Measurements from ENCODE around the gene ZNF354B. TPM values are rescaled to one million over a fixed set of nuclear protein-coding genes. Genes with fewer than 3 reads are reported as not detected.

Gene ZNF354B
- total and polyA plus RNA-seq, 2 of the 13 experiments (the other 11 are each of a cell fraction or from before 2014, with no cell fraction given) = 7.8 to 10.3 TPM

GRCh38 chr5:178895615-178896571 lies 36.1 kb downstream of the ZNF354B start, which contains the start of gene ZFP2 (continued):
- no peak for TF ChIP-seq ZHX1 (CRISPR knock-in tag; IDR thresholded peaks at IDR 0.05; ENCODE audit: low read depth)
- TF ChIP-seq ZSCAN25 (CRISPR knock-in tag; IDR thresholded peaks at IDR 0.05) = no peak
- peak; percentile 90 for TF ChIP-seq ZFX (CRISPR knock-in tag; IDR thresholded peaks at IDR 0.05; ENCODE audit: low read depth)
- TF ChIP-seq NPAS2 (CRISPR knock-in tag; IDR thresholded peaks at IDR 0.05; ENCODE audit: borderline replicate concordance) = no peak
- TF ChIP-seq KAT2B (IDR thresholded peaks at IDR 0.05; ENCODE audit: borderline replicate concordance, low read depth, low read length) = no peak
- TF ChIP-seq SCMH1 (CRISPR knock-in tag; IDR thresholded peaks at IDR 0.05; ENCODE audit: borderline replicate concordance) = no peak
- TF ChIP-seq TEAD3 (CRISPR knock-in tag; optimal IDR thresholded peaks at IDR 0.05; ENCODE audit: borderline replicate concordance) = no peak
- no peak for TF ChIP-seq ZNF720 (CRISPR knock-in tag; IDR thresholded peaks at IDR 0.05)
- TF ChIP-seq HES4 (CRISPR knock-in tag; IDR thresholded peaks at IDR 0.05; ENCODE audit: borderline replicate concordance) = no peak
- TF ChIP-seq ZNF713 (CRISPR knock-in tag; IDR thresholded peaks at IDR 0.05) = no peak
- TF ChIP-seq, protein P1, sequence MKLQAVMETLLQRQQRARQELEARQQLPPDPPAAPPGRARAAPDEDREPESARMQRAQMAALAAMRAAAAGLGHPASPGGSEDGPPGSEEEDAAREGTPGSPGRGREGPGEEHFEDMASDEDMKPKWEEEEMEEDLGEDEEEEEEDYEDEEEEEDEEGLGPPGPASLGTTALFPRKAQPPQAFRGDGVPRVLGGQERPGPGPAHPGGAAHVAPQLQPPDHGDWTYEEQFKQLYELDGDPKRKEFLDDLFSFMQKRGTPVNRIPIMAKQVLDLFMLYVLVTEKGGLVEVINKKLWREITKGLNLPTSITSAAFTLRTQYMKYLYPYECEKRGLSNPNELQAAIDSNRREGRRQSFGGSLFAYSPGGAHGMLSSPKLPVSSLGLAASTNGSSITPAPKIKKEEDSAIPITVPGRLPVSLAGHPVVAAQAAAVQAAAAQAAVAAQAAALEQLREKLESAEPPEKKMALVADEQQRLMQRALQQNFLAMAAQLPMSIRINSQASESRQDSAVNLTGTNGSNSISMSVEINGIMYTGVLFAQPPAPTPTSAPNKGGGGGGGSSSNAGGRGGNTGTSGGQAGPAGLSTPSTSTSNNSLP (IDR thresholded peaks at IDR 0.05; ENCODE audit: low read depth, low read length) = no peak
- no peak for TF ChIP-seq CENPBD1 (CRISPR knock-in tag; IDR thresholded peaks at IDR 0.05; ENCODE audit: borderline replicate concordance, low read depth)
- peak in 1 of 2 experiments; percentile 22; a peak in 1 of 4 replicates for TF ChIP-seq KLF16 (CRISPR knock-in tag; IDR thresholded peaks at IDR 0.05)
- TF ChIP-seq, protein P2, sequence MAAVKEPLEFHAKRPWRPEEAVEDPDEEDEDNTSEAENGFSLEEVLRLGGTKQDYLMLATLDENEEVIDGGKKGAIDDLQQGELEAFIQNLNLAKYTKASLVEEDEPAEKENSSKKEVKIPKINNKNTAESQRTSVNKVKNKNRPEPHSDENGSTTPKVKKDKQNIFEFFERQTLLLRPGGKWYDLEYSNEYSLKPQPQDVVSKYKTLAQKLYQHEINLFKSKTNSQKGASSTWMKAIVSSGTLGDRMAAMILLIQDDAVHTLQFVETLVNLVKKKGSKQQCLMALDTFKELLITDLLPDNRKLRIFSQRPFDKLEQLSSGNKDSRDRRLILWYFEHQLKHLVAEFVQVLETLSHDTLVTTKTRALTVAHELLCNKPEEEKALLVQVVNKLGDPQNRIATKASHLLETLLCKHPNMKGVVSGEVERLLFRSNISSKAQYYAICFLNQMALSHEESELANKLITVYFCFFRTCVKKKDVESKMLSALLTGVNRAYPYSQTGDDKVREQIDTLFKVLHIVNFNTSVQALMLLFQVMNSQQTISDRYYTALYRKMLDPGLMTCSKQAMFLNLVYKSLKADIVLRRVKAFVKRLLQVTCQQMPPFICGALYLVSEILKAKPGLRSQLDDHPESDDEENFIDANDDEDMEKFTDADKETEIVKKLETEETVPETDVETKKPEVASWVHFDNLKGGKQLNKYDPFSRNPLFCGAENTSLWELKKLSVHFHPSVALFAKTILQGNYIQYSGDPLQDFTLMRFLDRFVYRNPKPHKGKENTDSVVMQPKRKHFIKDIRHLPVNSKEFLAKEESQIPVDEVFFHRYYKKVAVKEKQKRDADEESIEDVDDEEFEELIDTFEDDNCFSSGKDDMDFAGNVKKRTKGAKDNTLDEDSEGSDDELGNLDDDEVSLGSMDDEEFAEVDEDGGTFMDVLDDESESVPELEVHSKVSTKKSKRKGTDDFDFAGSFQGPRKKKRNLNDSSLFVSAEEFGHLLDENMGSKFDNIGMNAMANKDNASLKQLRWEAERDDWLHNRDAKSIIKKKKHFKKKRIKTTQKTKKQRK (IDR thresholded peaks at IDR 0.05; ENCODE audit: low read length) = no peak

All from HepG2 (cell line).